Measurements from ENCODE around the gene UQCRC2.

DNA sequence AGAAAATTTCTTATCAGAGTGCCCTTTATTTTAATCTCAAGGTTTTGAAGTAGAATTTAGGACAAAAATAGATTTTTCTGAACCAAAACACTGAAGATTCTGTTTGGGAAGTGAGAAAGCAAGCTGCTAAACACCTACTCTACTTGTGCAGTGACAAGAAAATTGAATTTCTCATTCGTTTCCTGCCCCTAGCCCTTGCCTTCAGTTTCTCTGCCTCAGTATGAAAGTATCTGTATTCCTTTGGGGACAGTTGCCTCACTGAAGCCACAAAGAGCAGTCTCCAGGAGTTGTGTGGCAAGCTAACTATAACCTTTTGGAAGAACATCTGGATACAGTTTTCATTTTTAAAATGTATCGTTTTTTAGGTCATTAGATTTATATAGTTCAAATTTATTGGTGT lies 74.5 kb downstream of the UQCRC2 start:
- TF ChIP-seq, protein P1, sequence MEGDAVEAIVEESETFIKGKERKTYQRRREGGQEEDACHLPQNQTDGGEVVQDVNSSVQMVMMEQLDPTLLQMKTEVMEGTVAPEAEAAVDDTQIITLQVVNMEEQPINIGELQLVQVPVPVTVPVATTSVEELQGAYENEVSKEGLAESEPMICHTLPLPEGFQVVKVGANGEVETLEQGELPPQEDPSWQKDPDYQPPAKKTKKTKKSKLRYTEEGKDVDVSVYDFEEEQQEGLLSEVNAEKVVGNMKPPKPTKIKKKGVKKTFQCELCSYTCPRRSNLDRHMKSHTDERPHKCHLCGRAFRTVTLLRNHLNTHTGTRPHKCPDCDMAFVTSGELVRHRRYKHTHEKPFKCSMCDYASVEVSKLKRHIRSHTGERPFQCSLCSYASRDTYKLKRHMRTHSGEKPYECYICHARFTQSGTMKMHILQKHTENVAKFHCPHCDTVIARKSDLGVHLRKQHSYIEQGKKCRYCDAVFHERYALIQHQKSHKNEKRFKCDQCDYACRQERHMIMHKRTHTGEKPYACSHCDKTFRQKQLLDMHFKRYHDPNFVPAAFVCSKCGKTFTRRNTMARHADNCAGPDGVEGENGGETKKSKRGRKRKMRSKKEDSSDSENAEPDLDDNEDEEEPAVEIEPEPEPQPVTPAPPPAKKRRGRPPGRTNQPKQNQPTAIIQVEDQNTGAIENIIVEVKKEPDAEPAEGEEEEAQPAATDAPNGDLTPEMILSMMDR (conservative IDR thresholded peaks at IDR 0.05 in 1 of 2, IDR thresholded peaks at IDR 0.05 in 1 of 2; ENCODE audit: low read depth in 1 of 2, low read length in 2 of 2) = no peak
- TF ChIP-seq EZH2 (IDR thresholded peaks at IDR 0.05; ENCODE audit: low read length, missing control alignments) = no peak
